HepG2 (cell line): ENCODE data around the gene ANKRD39. TPM values are rescaled to one million over a fixed set of nuclear protein-coding genes. Genes with fewer than 3 reads are reported as not detected.

Experiments
- ATAC-seq: fragments of 200-7000 bp; cut with Tn5 transposase; 3 replicates; pipeline ENCODE4 v1.9.1; 2020; ENCODE audit warnings: mild to moderate bottlenecking, moderate library complexity
- BruUV-seq: library from RNA; stranded (reverse); fragments of 400-500 nt; replicated peaks from 2 replicates; lab custom pipeline; 2021; lab: Mats Ljungman, UMichigan
- CTCF ChIA-PET: fragments of 300-600 bp; formaldehyde crosslinking; extraction: SDS; loops from one replicate; lab custom pipeline; 2021; ENCODE audit warnings: low total read pairs, inconsistent platforms, low intra/inter-chr PET ratio; lab: Yijun Ruan, JAX
- POLR2A ChIA-PET: fragments of 350-600 bp; sonication (Branson Sonifier 250); formaldehyde crosslinking; loops from one replicate; lab custom pipeline; 2020; ENCODE audit warnings: antibody characterized with exemption, inconsistent platforms; lab: Yijun Ruan, JAX
- DNase-seq: peaks from one replicate; pipeline ENCODE4 v3.0.0-alpha.2; 2015; ENCODE audit warnings: low spot score
- FAIRE-seq: peaks from 3 replicates; lab custom pipeline; 2011; peaks lifted over from hg19 to GRCh38; lab: Jason Lieb, UNC
- H2AFZ ChIP-seq: one replicate; pipeline ENCODE4 v1.6.1; 2011; ENCODE audit warnings: low read length, inconsistent platforms
- H3K27ac ChIP-seq: fragments of 300-600 bp; 3 replicates; pipeline ENCODE4 v1.8.0; 2011; ENCODE audit warnings: mixed run types, mild to moderate bottlenecking, mixed read lengths, low read length, inconsistent platforms; ENCODE audit not compliant: insufficient read depth; ENCODE audit errors: extremely low read length
- H3K27me3 ChIP-seq, 2 experiments: fragments of 200-600 bp in 1 of 2; 2 replicates in 1 of 2; 3 replicates in 1 of 2; pipeline versions ENCODE4 v1.6.0 to v1.8.0; 2011; ENCODE audit warnings: low read length in 2 of 2, mild to moderate bottlenecking in 2 of 2, moderate library complexity in 2 of 2, inconsistent platforms in 1 of 2; ENCODE audit not compliant: insufficient read depth in 2 of 2, control insufficient read depth in 1 of 2
- H3K36me3 ChIP-seq, 2 experiments: fragments of 200-600 bp in 1 of 2; replicated peaks in 1 of 2; 2 replicates in 1 of 2; 3 replicates in 1 of 2; pipeline versions ENCODE4 v1.5.1 to v1.8.0; 2011; ENCODE audit warnings: low read length in 2 of 2, inconsistent platforms in 1 of 2; ENCODE audit not compliant: insufficient read depth in 2 of 2, control insufficient read depth in 1 of 2
- H3K4me1 ChIP-seq: 2 replicates; pipeline ENCODE4 v1.5.1; 2012; ENCODE audit warnings: low read length, inconsistent platforms; ENCODE audit not compliant: insufficient read depth
- H3K4me2 ChIP-seq: 2 replicates; pipeline ENCODE4 v1.6.0; 2011; ENCODE audit warnings: low read depth, low read length, inconsistent platforms
- H3K4me3 ChIP-seq, 3 experiments: fragments of 200-600 bp in 1 of 3; sonication (generic), shearing (Covaris generic) in 1 of 3; replicated peaks in 1 of 3; 2 replicates each; pipeline ENCODE4 v1.5.1; 2011 to 2016; ENCODE audit warnings: low read length in 3 of 3, inconsistent platforms in 2 of 3, low read depth in 2 of 3, mild to moderate bottlenecking in 2 of 3, control low read depth in 1 of 3, mixed read lengths in 1 of 3; ENCODE audit not compliant: insufficient read depth in 1 of 3
- H3K79me2 ChIP-seq: one replicate; pipeline ENCODE4 v1.6.1; 2011; ENCODE audit warnings: low read length, inconsistent platforms; ENCODE audit not compliant: insufficient read depth
- H3K9ac ChIP-seq: 2 replicates; pipeline ENCODE4 v1.6.0; 2011; ENCODE audit warnings: mild to moderate bottlenecking, low read depth, low read length, inconsistent platforms; ENCODE audit not compliant: insufficient read depth
- H3K9me3 ChIP-seq: 2 replicates; pipeline ENCODE4 v1.5.1; 2012; ENCODE audit warnings: mild to moderate bottlenecking, low read length
- H4K20me1 ChIP-seq: 2 replicates; pipeline ENCODE4 v1.6.0; 2011; ENCODE audit warnings: inconsistent platforms, mild to moderate bottlenecking, low read length, moderate library complexity; ENCODE audit not compliant: insufficient read depth
- CREM ChIP-seq, 2 experiments: sonication (generic) in 1 of 2; formaldehyde crosslinking in 1 of 2; IDR thresholded peaks; 2 replicates each; pipeline versions ENCODE4 v1.4.0 to v1.6.1; 2016 to 2020; ENCODE audit warnings: antibody characterized with exemption in 1 of 2, mild to moderate bottlenecking in 1 of 2, missing genetic modification reagents in 1 of 2
- HDAC1 ChIP-seq: sonication (generic); formaldehyde crosslinking; IDR thresholded peaks from 2 replicates; pipeline ENCODE4 v1.5.1; 2020; ENCODE audit warnings: mild to moderate bottlenecking, missing genetic modification reagents
- KLF13 ChIP-seq: sonication (generic); formaldehyde crosslinking; IDR thresholded peaks from 2 replicates; pipeline ENCODE4 v1.4.0; 2020; ENCODE audit warnings: mild to moderate bottlenecking, missing genetic modification reagents
- NR2F1 ChIP-seq, 2 experiments: fragments of 450-650 bp in 1 of 2; formaldehyde crosslinking in 1 of 2; IDR thresholded peaks; 2 replicates each; pipeline versions ENCODE4 v1.5.0 to v1.6.1; 2016 to 2020; ENCODE audit warnings: mild to moderate bottlenecking in 1 of 2, missing compliant biosample characterization in 1 of 2, missing genetic modification reagents in 1 of 2, moderate library complexity in 1 of 2
- NR2F6 ChIP-seq, 2 experiments: IDR thresholded peaks; 2 replicates each; pipeline ENCODE4 v1.6.1; 2016; ENCODE audit warnings: antibody characterized with exemption in 1 of 2, mild to moderate bottlenecking in 1 of 2
- PHF20 ChIP-seq: sonication (generic); formaldehyde crosslinking; IDR thresholded peaks from 2 replicates; pipeline ENCODE4 v1.5.0; 2020; ENCODE audit warnings: mild to moderate bottlenecking, missing genetic modification reagents
- PREB ChIP-seq: sonication (generic); formaldehyde crosslinking; IDR thresholded peaks from 2 replicates; pipeline ENCODE4 v1.4.0; 2020; ENCODE audit warnings: missing genetic modification reagents
- RXRA ChIP-seq: sonication (generic); formaldehyde crosslinking; IDR thresholded peaks from 2 replicates; pipeline ENCODE4 v1.5.1; 2020; ENCODE audit warnings: missing genetic modification reagents
- SAFB2 ChIP-seq: sonication (generic); formaldehyde crosslinking; IDR thresholded peaks from 2 replicates; pipeline ENCODE4 v1.5.1; 2020; ENCODE audit warnings: missing genetic modification reagents, low read depth, mild to moderate bottlenecking, borderline replicate concordance
- TBX3 ChIP-seq: fragments of 450-650 bp; IDR thresholded peaks from 2 replicates; pipeline ENCODE4 v1.6.1; 2017; ENCODE audit warnings: antibody characterized with exemption, mild to moderate bottlenecking, inconsistent platforms, borderline replicate concordance
- ZFAT ChIP-seq: sonication (generic); formaldehyde crosslinking; conservative IDR thresholded peaks from 2 replicates; pipeline ENCODE4 v1.8.1; 2023; ENCODE audit warnings: missing genetic modification reagents, inconsistent platforms
- ZNF136 ChIP-seq: sonication (generic); formaldehyde crosslinking; IDR thresholded peaks from 2 replicates; pipeline ENCODE4 v1.8.1; 2022; ENCODE audit warnings: low read depth, mild to moderate bottlenecking, moderate library complexity, missing genetic modification reagents
- ZNF678 ChIP-seq: sonication (generic); formaldehyde crosslinking; IDR thresholded peaks from 2 replicates; pipeline ENCODE4 v1.4.0; 2020; ENCODE audit warnings: mild to moderate bottlenecking, missing genetic modification reagents
- WGBS: methylation state at CpG from one replicate; pipeline ENCODE4 v1.1.6; 2017; ENCODE audit warnings: low lambda C conversion rate; 5-methylcytosine and 5-hydroxymethylcytosine counted together
- in situ Hi-C: cut with HindIII; loops from 2 replicates; pipeline ENCODE4 v1.10.0; 2017; ENCODE audit warnings: low pct_unique_long_range_greater_than_20kb; ENCODE audit not compliant: extremely low pct_ligation_motif_present
- intact Hi-C: fragments of 100-400 bp; cut with micrococcal nuclease; formaldehyde crosslinking; loops from one replicate; pipeline ENCODE4 v1.10.0; 2022; ENCODE audit not compliant: unreplicated experiment
- polyA plus RNA-seq, 8 experiments: library from polyadenylated mRNA; depleted of rRNA in 3 of 8; stranded (reverse) in 7 of 8; unstranded in 1 of 8; fragments of >200 nt; fragmentation: Illumina TruSeq in 4 of 8; extraction: Trizol in 4 of 8; gene quantifications; 2 replicates each; pipeline versions ENCODE4 v1.2.1 to v1.2.3, GENCODE V29; 2011 to 2016; ENCODE audit warnings: low read depth in 4 of 8, missing spikeins in 1 of 8, mixed read lengths in 1 of 8; ENCODE audit not compliant: insufficient read depth in 1 of 8
- total RNA-seq, 5 experiments: library from RNA; depleted of rRNA; stranded (reverse); fragments of >200 nt; fragmentation: Illumina TruSeq; extraction: Trizol; gene quantifications; 2 replicates each; pipeline ENCODE4 v1.2.3, GENCODE V29; 2016; ENCODE audit warnings: low read depth in 1 of 5
- TF ChIP-seq, protein P1 (sequence below): sonication (generic); formaldehyde crosslinking; IDR thresholded peaks from 2 replicates; pipeline ENCODE4 v1.4.0; 2020; ENCODE audit warnings: low read depth, missing genetic modification reagents
- TF ChIP-seq, protein P2 (sequence below): sonication (generic); formaldehyde crosslinking; IDR thresholded peaks from 2 replicates; pipeline ENCODE4 v1.4.0; 2020; ENCODE audit warnings: missing genetic modification reagents, borderline replicate concordance
- TF ChIP-seq, protein P3 (sequence below): sonication (generic); formaldehyde crosslinking; IDR thresholded peaks from 2 replicates; pipeline ENCODE4 v1.4.0; 2020; ENCODE audit warnings: missing genetic modification reagents, low read depth, mild to moderate bottlenecking, borderline replicate concordance

Gene ANKRD39
- total and polyA plus RNA-seq, 2 of the 13 experiments (the other 11 are each of a cell fraction or from before 2014, with no cell fraction given), result 23.2 to 24.8 TPM

DNA sequence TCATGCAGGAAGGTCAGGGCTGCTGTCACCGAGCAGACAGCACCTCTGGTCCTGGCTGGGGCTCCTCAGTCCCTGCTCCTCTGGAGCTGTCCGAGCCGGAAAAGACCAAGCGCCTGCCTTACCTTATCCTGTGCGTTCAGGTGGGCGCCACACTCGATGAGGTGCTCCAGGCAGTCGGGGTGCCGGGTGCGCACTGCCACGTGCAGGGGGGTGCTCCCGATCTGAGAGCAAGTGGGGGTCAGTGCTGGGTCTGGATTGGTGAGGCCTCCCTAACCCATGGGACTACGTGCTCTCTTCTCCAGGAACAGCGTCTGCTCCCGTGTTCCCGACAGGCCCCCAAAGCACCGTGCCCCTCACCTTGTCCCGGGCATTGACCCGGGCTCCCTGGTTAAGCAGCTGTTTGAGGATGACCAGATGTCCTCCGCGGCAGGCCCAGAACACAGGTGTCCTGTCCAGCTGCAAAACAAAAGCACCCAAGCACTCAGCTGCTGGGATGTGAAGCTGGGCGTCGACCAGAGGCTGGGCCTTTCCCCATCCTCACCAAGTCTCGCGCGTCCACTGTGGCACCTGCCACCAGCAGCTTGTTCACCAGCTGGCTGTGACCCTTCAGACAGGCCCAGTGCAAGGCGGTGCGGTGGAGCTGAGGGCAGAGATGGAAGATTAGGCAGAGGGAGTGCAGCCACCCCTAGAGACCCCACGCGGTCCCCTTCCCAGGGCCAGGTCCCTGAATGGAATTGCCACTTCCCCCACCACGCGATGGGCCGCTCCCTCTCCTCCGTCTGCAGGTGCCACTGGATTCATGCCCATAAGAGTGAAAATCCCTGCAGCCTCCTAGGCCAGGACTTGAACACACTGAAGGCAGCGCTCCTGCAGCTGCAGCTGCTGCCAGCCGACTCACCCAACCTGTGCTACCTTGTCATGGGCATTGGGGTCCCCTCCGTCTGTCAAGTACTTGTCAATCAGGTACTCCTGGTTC is 17.7 kb downstream of the ANKRD39 start:
- ATAC-seq (peak; percentile 6), DNase-seq (no peak), FAIRE-seq (no peak)
- no peak overlapping the region for H3K9ac ChIP-seq
- H3K4me2 ChIP-seq, result no peak overlapping the region
- BruUV-seq, result no TSS peak
- H3K27ac ChIP-seq, result no peak overlapping the region
- no peaks in the 10 kb centered on the region for H3K9me3 ChIP-seq
- peaks cover under 1 to 3% of the 10 kb centered on the region in 2 experiments for H3K36me3 ChIP-seq
- ChIA-PET POLR2A (interaction anchor here (0.7 to 1.5 kb wide), 2 partner anchors 18 to 22 kb away, joined by 4 to 7 read pairs; partner anchors contain the start of gene ANKRD39), CTCF (no interaction called here)
- no peaks in the 10 kb centered on the region for H3K79me2 ChIP-seq
- no peak overlapping the region for H2AFZ ChIP-seq
- no peak overlapping the region for H3K4me3 ChIP-seq
- H4K20me1 ChIP-seq, result no peaks in the 10 kb centered on the region
- WGBS, result 97% methylated on average over 37 of the region's 37 CpGs
- no peaks in the 10 kb centered on the region for H3K27me3 ChIP-seq
- in situ Hi-C loops (no loop called here), intact Hi-C loops (no loop called here)
- H3K4me1 ChIP-seq, result no peaks in the 10 kb centered on the region
- TF ChIP-seq PREB (CRISPR knock-in tag) (no peak), HDAC1 (CRISPR knock-in tag) (no peak), ZNF136 (CRISPR knock-in tag) (no peak), SAFB2 (CRISPR knock-in tag) (no peak), NR2F6 (IDR thresholded peaks at IDR 0.05) (no peak), NR2F6 (CRISPR knock-in tag; IDR thresholded peaks at IDR 0.05) (no peak), PHF20 (no peak), ZFAT (CRISPR knock-in tag) (no peak), ZNF678 (CRISPR knock-in tag) (no peak), KLF13 (CRISPR knock-in tag) (0 out of 2 replicates have a peak, but pooled peaks have one; percentile 19), RXRA (no peak), TBX3 (no peak), NR2F1 (CRISPR knock-in tag; IDR thresholded peaks at IDR 0.05) (no peak), CREM (IDR thresholded peaks at IDR 0.05) (no peak), CREM (CRISPR knock-in tag; IDR thresholded peaks at IDR 0.05) (no peak)
- TF ChIP-seq, protein P1, sequence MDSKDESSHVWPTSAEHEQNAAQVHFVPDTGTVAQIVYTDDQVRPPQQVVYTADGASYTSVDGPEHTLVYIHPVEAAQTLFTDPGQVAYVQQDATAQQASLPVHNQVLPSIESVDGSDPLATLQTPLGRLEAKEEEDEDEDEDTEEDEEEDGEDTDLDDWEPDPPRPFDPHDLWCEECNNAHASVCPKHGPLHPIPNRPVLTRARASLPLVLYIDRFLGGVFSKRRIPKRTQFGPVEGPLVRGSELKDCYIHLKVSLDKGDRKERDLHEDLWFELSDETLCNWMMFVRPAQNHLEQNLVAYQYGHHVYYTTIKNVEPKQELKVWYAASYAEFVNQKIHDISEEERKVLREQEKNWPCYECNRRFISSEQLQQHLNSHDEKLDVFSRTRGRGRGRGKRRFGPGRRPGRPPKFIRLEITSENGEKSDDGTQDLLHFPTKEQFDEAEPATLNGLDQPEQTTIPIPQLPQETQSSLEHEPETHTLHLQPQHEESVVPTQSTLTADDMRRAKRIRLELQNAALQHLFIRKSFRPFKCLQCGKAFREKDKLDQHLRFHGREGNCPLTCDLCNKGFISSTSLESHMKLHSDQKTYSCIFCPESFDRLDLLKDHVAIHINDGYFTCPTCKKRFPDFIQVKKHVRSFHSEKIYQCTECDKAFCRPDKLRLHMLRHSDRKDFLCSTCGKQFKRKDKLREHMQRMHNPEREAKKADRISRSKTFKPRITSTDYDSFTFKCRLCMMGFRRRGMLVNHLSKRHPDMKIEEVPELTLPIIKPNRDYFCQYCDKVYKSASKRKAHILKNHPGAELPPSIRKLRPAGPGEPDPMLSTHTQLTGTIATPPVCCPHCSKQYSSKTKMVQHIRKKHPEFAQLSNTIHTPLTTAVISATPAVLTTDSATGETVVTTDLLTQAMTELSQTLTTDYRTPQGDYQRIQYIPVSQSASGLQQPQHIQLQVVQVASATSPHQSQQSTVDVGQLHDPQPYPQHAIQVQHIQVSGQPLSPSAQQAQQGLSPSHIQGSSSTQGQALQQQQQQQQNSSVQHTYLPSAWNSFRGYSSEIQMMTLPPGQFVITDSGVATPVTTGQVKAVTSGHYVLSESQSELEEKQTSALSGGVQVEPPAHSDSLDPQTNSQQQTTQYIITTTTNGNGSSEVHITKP (CRISPR knock-in tag), result no peak
- TF ChIP-seq, protein P2, sequence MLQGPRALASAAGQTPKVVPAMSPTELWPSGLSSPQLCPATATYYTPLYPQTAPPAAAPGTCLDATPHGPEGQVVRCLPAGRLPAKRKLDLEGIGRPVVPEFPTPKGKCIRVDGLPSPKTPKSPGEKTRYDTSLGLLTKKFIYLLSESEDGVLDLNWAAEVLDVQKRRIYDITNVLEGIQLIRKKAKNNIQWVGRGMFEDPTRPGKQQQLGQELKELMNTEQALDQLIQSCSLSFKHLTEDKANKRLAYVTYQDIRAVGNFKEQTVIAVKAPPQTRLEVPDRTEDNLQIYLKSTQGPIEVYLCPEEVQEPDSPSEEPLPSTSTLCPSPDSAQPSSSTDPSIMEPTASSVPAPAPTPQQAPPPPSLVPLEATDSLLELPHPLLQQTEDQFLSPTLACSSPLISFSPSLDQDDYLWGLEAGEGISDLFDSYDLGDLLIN (CRISPR knock-in tag), result no peak
- TF ChIP-seq, protein P3, sequence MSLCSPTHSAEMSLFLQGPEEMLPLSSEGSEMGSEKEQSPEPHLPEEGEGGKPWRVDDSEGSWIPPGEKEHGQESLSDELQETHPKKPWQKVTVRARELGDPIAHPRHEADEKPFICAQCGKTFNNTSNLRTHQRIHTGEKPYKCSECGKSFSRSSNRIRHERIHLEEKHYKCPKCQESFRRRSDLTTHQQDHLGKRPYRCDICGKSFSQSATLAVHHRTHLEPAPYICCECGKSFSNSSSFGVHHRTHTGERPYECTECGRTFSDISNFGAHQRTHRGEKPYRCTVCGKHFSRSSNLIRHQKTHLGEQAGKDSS (CRISPR knock-in tag), result no peak
